Gastroesophageal sphincter (tissue), 4 donors: ENCODE data around the gene SMYD4. TPM values are rescaled to one million over a fixed set of nuclear protein-coding genes. Genes with fewer than 3 reads are reported as not detected.

Source experiments
- ATAC-seq: fragments of 150-250 bp; one replicate; pipeline ENCODE4 v1.9.1; 2016; ENCODE audit warnings: mild to moderate bottlenecking, moderate library complexity
- H3K27ac ChIP-seq, 4 donors: fragments of 200-600 bp; sonication (generic) in 3 of 4; 1 replicate in 3 of 4; 2 replicates in 1 of 4; pipeline ENCODE4 v1.5.1; 2016 to 2019
- H3K27me3 ChIP-seq: fragments of 200-600 bp; sonication (generic); one replicate; pipeline ENCODE4 v1.5.1; 2019
- H3K36me3 ChIP-seq, 2 donors: fragments of 200-600 bp; sonication (generic); one replicate each; pipeline ENCODE4 v1.5.1; 2019; ENCODE audit warnings: control low read depth in 1 of 2
- H3K4me1 ChIP-seq, 3 donors: fragments of 200-600 bp; sonication (generic); 1 replicate in 2 of 3; 2 replicates in 1 of 3; pipeline ENCODE4 v1.5.1; 2016 to 2019; ENCODE audit warnings: control low read depth in 2 of 3
- H3K4me3 ChIP-seq, 2 donors: fragments of 200-600 bp; sonication (generic); one replicate each; pipeline ENCODE4 v1.5.1; 2019; ENCODE audit warnings: mild to moderate bottlenecking in 1 of 2, moderate library complexity in 1 of 2
- H3K9me3 ChIP-seq, 3 donors: fragments of 200-600 bp; sonication (generic); one replicate each; pipeline ENCODE4 v1.5.1; 2017 to 2019; ENCODE audit warnings: control low read depth in 2 of 3
- EP300 ChIP-seq: sonication (generic); formaldehyde crosslinking; IDR thresholded peaks from one replicate; pipeline ENCODE4 v1.6.1; 2017; ENCODE audit warnings: antibody characterized with exemption, mild to moderate bottlenecking
- POLR2A ChIP-seq, 2 donors: fragments of 450-650 bp; IDR thresholded peaks; one replicate each; pipeline ENCODE4 v1.6.1; 2017; ENCODE audit warnings: antibody characterized with exemption in 2 of 2, mild to moderate bottlenecking in 2 of 2, moderate library complexity in 1 of 2
- POLR2AphosphoS5 ChIP-seq: sonication (generic); formaldehyde crosslinking; IDR thresholded peaks from one replicate; pipeline ENCODE4 v1.6.1; 2017; ENCODE audit warnings: antibody characterized with exemption
- WGBS, 2 donors: methylation state at CpG; one replicate each; pipeline ENCODE4 v1.1.5; 2018; ENCODE audit warnings: low coverage in 1 of 2; 5-methylcytosine and 5-hydroxymethylcytosine counted together
- total RNA-seq, 4 donors: library from RNA; depleted of rRNA; stranded (reverse); fragments of >200 nt; gene quantifications; one replicate each; pipeline ENCODE4 v1.1.0, GENCODE V29; 2016
- TF ChIP-seq, protein P1 (sequence below), 4 experiments: fragments of 200-600 bp in 2 of 4; fragments of 450-650 bp in 2 of 4; sonication (generic) in 1 of 4; IDR thresholded peaks; one replicate each; pipeline ENCODE4 v1.5.1; 2017 to 2019; ENCODE audit warnings: antibody characterized with exemption in 4 of 4, mild to moderate bottlenecking in 2 of 4, moderate library complexity in 2 of 4

Gene SMYD4
- total RNA-seq, 4 donors from 2014 or later, result 8.1 to 14.0 (median 11.0) TPM

- no peaks in the 10 kb centered on the region for H3K4me1 ChIP-seq
- no peak overlapping the region for H3K4me3 ChIP-seq
- H3K9me3 ChIP-seq, result no peaks in the 10 kb centered on the region
- no peak for ATAC-seq
- no peaks in the 10 kb centered on the region for H3K27me3 ChIP-seq
- 71% methylated on average over 4 of the region's 4 CpGs; no CpG with 5 or more reads in 1 of the 2 donors for WGBS, 2 donors
- TF ChIP-seq, protein P1, sequence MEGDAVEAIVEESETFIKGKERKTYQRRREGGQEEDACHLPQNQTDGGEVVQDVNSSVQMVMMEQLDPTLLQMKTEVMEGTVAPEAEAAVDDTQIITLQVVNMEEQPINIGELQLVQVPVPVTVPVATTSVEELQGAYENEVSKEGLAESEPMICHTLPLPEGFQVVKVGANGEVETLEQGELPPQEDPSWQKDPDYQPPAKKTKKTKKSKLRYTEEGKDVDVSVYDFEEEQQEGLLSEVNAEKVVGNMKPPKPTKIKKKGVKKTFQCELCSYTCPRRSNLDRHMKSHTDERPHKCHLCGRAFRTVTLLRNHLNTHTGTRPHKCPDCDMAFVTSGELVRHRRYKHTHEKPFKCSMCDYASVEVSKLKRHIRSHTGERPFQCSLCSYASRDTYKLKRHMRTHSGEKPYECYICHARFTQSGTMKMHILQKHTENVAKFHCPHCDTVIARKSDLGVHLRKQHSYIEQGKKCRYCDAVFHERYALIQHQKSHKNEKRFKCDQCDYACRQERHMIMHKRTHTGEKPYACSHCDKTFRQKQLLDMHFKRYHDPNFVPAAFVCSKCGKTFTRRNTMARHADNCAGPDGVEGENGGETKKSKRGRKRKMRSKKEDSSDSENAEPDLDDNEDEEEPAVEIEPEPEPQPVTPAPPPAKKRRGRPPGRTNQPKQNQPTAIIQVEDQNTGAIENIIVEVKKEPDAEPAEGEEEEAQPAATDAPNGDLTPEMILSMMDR (IDR thresholded peaks at IDR 0.05), result no peak
- TF ChIP-seq POLR2AphosphoS5 (no peak), POLR2A (IDR thresholded peaks at IDR 0.05) (no peak), EP300 (no peak)
- peak overlapping the region in 1 of 4 donors; percentile 4 for H3K27ac ChIP-seq
- H3K36me3 ChIP-seq, result peaks cover 0 to 87% of the 10 kb centered on the region in 2 donors
These were observed 43.3 kb upstream of the SMYD4 start for GRCh38 chr17:1872976-1873375.

- no peaks in the 10 kb centered on the region for H3K4me1 ChIP-seq
- H3K27me3 ChIP-seq, result no peaks in the 10 kb centered on the region
- H3K4me3 ChIP-seq, result no peak overlapping the region
- H3K36me3 ChIP-seq, result peaks cover 0 to 80% of the 10 kb centered on the region in 2 donors
- no peaks in the 10 kb centered on the region for H3K9me3 ChIP-seq
- 87 to 93% methylated on average over 9 to 12 of the region's 12 CpGs for WGBS, 2 donors
- no peak for TF ChIP-seq POLR2AphosphoS5
- TF ChIP-seq EP300, result no peak
- TF ChIP-seq, protein P1 (IDR thresholded peaks at IDR 0.05), result no peak
- TF ChIP-seq POLR2A (IDR thresholded peaks at IDR 0.05), result no peak
- no peak overlapping the region for H3K27ac ChIP-seq
- no peak for ATAC-seq
These were observed 42.6 kb upstream of the SMYD4 start for GRCh38 chr17:1872254-1872653.

DNA sequence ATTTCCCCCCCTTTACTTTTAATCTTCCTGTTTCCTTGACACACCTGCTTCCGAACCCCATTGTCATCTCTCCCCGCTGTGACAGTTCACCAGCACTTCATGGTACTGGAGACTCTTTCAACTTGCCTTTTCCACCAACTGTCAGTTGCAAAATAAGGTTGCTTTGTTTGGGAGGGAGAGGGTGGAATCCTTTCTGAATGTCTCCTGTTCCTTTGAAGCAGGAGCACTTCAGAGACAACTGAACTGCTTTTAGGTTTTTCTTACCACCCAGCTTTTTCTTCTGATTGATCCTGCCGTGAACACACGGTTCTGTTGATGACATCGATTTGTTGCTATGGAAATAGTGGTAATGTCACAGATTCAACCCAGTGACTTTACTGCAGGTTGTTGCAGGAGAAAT lies 42.1 kb upstream of the SMYD4 start:
- 74 to 79% methylated on average over 5 of the region's 5 CpGs for WGBS, 2 donors
- Histone ChIP-seq H3K9me3 (no peaks in the 10 kb centered on the region), H3K36me3 (peaks cover 0 to 76% of the 10 kb centered on the region in 2 donors), H3K27ac (no peak overlapping the region), H3K4me1 (no peaks in the 10 kb centered on the region), H3K4me3 (no peak overlapping the region), H3K27me3 (no peaks in the 10 kb centered on the region)
- TF ChIP-seq, protein P1 (IDR thresholded peaks at IDR 0.05), result no peak
- no peak for ATAC-seq

DNA sequence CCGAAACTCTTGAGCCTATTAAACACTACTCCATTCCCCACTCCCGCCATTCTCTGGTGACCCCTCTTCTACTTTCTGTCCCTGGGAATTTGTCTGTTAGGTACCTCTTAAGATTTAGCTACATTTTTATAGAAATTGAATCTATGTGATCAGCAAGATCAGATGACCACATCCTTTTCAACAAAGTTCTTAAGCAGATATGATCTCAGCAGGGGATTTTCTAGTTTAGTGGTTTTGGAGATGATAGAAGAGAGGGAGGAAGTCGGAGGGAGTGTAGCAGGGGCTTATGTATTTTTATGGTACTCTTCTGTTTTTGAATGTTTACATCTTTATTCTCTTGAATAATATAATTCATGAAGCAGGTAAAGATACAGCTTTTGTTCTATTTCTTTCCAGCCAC lies 40.9 kb upstream of the SMYD4 start:
- H3K27ac ChIP-seq, result no peak overlapping the region
- peaks cover 0 to 71% of the 10 kb centered on the region in 2 donors for H3K36me3 ChIP-seq
- no peaks in the 10 kb centered on the region for H3K9me3 ChIP-seq
- WGBS, 2 donors, result 87 to 92% methylated on average over 3 of the region's 3 CpGs
- no peaks in the 10 kb centered on the region for H3K27me3 ChIP-seq
- no peaks in the 10 kb centered on the region for H3K4me1 ChIP-seq
- no peak overlapping the region for H3K4me3 ChIP-seq
- no peak for ATAC-seq
- no peak for TF ChIP-seq EP300
- TF ChIP-seq POLR2A (IDR thresholded peaks at IDR 0.05), result no peak
- TF ChIP-seq POLR2AphosphoS5, result no peak
- TF ChIP-seq, protein P1 (IDR thresholded peaks at IDR 0.05), result no peak

DNA sequence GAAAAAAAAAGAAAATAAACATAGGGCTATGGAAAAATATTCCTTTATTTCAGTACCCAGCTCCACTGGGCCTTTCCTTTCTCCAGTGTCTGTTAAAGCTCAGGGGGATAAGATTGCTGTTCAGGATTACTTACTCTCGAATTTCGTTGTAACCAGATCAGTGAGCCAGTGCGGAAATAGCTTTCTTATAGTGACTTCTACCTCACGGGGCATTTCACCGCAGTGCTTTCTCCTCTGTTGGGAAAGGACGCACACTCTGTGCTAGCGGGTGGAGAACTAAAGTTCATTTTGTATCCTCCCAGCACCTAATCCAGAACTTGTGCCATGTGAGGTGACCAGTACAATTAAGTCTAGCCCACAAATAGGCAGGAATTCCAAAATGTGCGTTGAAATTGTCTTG lies 38.4 kb upstream of the SMYD4 start:
- H3K4me1 ChIP-seq, result no peaks in the 10 kb centered on the region
- ATAC-seq, result no peak
- H3K36me3 ChIP-seq, result peaks cover 0 to 58% of the 10 kb centered on the region in 2 donors
- no peaks in the 10 kb centered on the region for H3K9me3 ChIP-seq
- 91 to 92% methylated on average over 6 to 7 of the region's 8 CpGs for WGBS, 2 donors
- H3K4me3 ChIP-seq, result no peak overlapping the region
- H3K27me3 ChIP-seq, result no peaks in the 10 kb centered on the region
- TF ChIP-seq, protein P1 (IDR thresholded peaks at IDR 0.05), result no peak
- TF ChIP-seq EP300 (no peak), POLR2A (IDR thresholded peaks at IDR 0.05) (no peak), POLR2AphosphoS5 (no peak)
- H3K27ac ChIP-seq, result no peak overlapping the region
